SK-N-SH treated with all-trans-retinoic acid at 6 μM for 48 hours (cell line): Measurements from ENCODE around the gene ZFP90.

Experiments used
- BACH2 ChIP-seq: fragments of 250-450 bp; sonication (Bioruptor Pico); IDR thresholded peaks from 2 replicates; pipeline ENCODE4 v1.9.0; 2021; ENCODE audit warnings: mild to moderate bottlenecking, borderline replicate concordance
- RARB ChIP-seq: fragments of 250-450 bp; sonication (Bioruptor Pico); IDR thresholded peaks from 2 replicates; pipeline ENCODE4 v1.8.0; 2021; ENCODE audit warnings: mild to moderate bottlenecking, moderate library complexity
- TOX ChIP-seq: fragments of 250-450 bp; sonication (Bioruptor Pico); IDR thresholded peaks from 2 replicates; pipeline ENCODE4 v1.8.0; 2021; ENCODE audit warnings: mild to moderate bottlenecking, moderate library complexity, borderline replicate concordance
- TSHZ2 ChIP-seq: fragments of 250-450 bp; sonication (Bioruptor Pico); IDR thresholded peaks from 2 replicates; pipeline ENCODE4 v1.5.0; 2020; ENCODE audit warnings: mild to moderate bottlenecking, moderate library complexity
- ZC3H10 ChIP-seq: fragments of 250-450 bp; sonication (Bioruptor Pico); IDR thresholded peaks from 2 replicates; pipeline ENCODE4 v1.5.1; 2021; ENCODE audit warnings: mild to moderate bottlenecking, moderate library complexity
- ZFP3 ChIP-seq: fragments of 250-450 bp; sonication (Bioruptor Pico); IDR thresholded peaks from 2 replicates; pipeline ENCODE4 v1.5.0; 2020; ENCODE audit warnings: mild to moderate bottlenecking, moderate library complexity
- TF ChIP-seq, protein P1 (sequence below): fragments of 250-450 bp; sonication (Bioruptor Pico); IDR thresholded peaks from 2 replicates; pipeline ENCODE4 v1.8.0; 2020; ENCODE audit warnings: mild to moderate bottlenecking, moderate library complexity, borderline replicate concordance

DNA sequence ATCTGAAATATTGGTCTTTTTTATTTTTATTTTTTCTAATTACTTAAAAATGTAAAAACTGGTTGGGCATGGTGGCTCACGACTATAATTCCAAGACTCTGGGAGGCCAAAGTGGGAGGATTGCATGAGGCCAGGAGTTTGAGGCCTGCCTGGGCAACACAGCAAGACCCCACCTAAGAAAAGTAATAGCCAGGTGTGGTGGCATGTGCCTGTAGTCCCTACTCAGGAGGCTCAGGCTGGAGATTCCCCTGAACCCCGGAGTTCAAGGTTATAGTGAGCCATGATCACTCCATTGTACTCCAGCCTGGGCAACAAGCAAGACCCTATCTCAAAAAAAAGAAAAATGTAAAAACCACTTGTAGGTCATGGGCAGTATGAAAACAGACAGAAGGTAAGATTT is 69.2 kb downstream of the ZFP90 start:
- TF ChIP-seq RARB (CRISPR knock-in tag) (no peak), TSHZ2 (CRISPR knock-in tag) (no peak), BACH2 (no peak), ZFP3 (no peak), ZC3H10 (CRISPR knock-in tag) (no peak), TOX (CRISPR knock-in tag) (no peak)
- TF ChIP-seq, protein P1, sequence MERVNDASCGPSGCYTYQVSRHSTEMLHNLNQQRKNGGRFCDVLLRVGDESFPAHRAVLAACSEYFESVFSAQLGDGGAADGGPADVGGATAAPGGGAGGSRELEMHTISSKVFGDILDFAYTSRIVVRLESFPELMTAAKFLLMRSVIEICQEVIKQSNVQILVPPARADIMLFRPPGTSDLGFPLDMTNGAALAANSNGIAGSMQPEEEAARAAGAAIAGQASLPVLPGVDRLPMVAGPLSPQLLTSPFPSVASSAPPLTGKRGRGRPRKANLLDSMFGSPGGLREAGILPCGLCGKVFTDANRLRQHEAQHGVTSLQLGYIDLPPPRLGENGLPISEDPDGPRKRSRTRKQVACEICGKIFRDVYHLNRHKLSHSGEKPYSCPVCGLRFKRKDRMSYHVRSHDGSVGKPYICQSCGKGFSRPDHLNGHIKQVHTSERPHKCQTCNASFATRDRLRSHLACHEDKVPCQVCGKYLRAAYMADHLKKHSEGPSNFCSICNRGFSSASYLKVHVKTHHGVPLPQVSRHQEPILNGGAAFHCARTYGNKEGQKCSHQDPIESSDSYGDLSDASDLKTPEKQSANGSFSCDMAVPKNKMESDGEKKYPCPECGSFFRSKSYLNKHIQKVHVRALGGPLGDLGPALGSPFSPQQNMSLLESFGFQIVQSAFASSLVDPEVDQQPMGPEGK, result no peak
